ENCODE results near the gene ARHGAP18.

The ARHGAP18 gene

DNA sequence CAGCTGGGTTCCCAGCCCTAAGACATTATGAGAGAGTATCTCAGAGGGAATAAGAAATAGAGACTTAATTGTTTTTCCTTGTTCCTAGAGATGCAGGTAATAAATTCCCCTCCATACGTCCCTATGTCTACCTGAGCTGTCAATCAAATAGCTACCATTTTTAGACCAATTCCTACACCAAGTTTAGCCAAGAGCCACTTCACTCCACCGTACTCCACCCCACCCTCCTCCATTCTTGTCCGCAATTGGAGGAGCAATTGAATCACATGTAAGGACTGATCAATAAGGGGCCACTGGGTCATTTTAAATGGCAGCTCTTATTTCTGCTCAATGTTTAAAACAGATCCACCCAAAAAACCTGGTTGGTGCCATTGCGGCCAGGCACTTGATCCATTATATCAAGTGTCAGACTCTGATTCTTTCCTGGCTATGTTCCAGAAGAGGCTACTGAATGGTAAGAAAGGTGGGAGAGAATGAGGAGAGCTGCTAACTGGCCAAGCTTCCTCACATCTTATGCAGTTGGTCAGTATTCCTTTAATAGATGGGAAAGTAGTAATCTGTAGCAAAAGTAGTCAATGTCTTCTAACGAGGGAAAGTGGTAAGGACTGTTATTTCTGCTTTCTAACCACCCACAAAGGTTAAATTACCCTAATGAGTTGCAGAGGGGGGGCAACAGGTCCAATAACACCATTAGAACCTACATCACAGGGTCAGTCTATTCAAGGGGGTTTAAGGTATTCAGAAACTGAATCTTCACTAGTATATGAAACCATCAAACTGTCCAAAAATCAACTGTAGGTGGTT lies 34.1 kb downstream of the ARHGAP18 start:
- Histone ChIP-seq H3K4me1 (peaks cover 10 to 95% (median 41%) of the 10 kb centered on the region in 10 experiments; a peak in 17 of 20 replicates), H3K9ac (no peak overlapping the region), H4K20me1 (no peaks in the 10 kb centered on the region), H3K4me2 (peak overlapping the region in 2 of 11 experiments; percentile 67 to 84; a peak in 5 of 22 replicates), H3K4me3 (no peak overlapping the region), H3K27me3 (no peaks in the 10 kb centered on the region), H3K9me3 (replicated peaks in 1 of 11) (peaks cover 0 to 29% (median 2%) of the 10 kb centered on the region in 11 experiments; a peak in 13 of 22 replicates), H3K36me3 (peaks cover 0 to 54% (median 0%) of the 10 kb centered on the region in 11 experiments; a peak in 9 of 22 replicates), H3K27ac (no peak overlapping the region)
- no peak for TF ChIP-seq Cebpa-rat (IDR thresholded peaks at IDR 0.05)

DNA sequence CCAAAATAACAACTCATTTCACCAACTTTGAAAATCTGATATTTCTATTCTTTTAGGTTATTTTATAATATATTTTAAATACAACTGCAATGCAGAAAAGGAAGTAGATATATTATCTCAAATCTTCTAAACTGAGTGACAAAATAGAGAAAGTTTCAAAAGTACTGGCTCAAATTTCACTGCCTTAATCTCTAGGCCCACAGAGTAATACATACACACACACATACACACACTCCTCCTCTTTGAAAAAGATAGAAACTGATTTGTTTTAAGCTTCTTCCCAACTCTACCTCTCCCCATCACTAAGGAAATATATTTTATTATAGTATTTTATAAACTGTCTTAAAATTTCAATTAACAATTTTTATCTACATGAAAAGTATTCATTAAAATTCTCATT lies 36.2 kb downstream of the ARHGAP18 start:
- Histone ChIP-seq H3K4me1 (peaks cover 10 to 91% (median 32%) of the 10 kb centered on the region in 10 experiments; a peak in 17 of 20 replicates), H3K4me2 (peak overlapping the region in 6 of 11 experiments; percentile 36 to 84 (median 52); a peak in 10 of 22 replicates)

DNA sequence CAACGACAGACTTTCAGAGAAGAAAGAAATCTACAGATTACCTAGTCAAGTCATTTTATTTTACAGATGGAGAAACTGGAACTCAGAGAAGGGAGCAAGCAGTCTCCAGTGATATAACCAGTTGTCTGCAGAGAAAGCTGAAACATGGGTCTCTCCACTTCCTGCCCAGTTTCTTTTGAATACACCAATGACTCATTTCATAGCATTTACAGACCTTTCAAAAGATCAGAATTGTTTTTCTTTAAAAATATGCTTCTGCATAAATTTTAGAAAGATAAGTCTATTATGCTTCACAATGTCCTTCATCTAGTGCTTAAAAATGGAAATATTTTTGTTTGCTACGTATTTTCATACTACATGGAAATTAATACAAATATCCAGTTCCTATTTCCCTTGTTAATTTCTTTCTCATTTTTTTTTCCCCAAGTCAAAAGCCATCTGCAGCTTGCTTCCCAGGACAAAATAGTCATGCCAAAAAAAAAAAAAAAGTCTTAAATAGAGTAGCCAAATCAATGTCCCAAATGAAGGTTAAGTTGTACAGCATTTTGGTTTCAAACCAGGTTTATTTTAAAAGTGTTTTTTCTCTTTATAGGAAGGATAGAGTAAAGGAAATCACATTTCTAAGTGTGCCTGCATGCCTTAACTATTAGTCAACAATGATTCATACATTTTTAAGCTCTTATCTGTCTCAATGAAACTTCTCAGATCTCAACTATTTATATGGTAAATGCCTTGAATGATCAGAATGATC lies 36.9 kb downstream of the ARHGAP18 start:
- H3K4me1 ChIP-seq = peaks cover 10 to 93% (median 32%) of the 10 kb centered on the region in 10 experiments; a peak in 17 of 20 replicates
- peaks cover 0 to 23% (median 0%) of the 10 kb centered on the region in 11 experiments; a peak in 3 of 22 replicates for H3K9me3 ChIP-seq (replicated peaks in 1 of 11)
- peak overlapping the region; percentile 6 to 81 (median 51); a peak in 20 of 22 replicates for H3K27ac ChIP-seq
- H4K20me1 ChIP-seq = peaks cover 0 to 7% (median 0%) of the 10 kb centered on the region in 11 experiments; a peak in 2 of 22 replicates
- H3K27me3 ChIP-seq = no peaks in the 10 kb centered on the region
- peak overlapping the region in 9 of 11 experiments; percentile 21 to 84 (median 38); a peak in 17 of 22 replicates for H3K4me2 ChIP-seq
- peaks cover 0 to 40% (median 0%) of the 10 kb centered on the region in 11 experiments; a peak in 7 of 22 replicates for H3K36me3 ChIP-seq
- H3K9ac ChIP-seq = peak overlapping the region in 6 of 11 experiments; percentile 10 to 40 (median 22); a peak in 8 of 22 replicates
- no peak for TF ChIP-seq Cebpa-rat (IDR thresholded peaks at IDR 0.05)
- peak overlapping the region in 2 of 10 experiments; percentile 13 to 21; a peak in 2 of 20 replicates for H3K4me3 ChIP-seq

More for the DNA sequence above, 36.2 kb downstream of the ARHGAP18 start:
- Histone ChIP-seq H3K4me3 (no peak overlapping the region), H3K9me3 (replicated peaks in 1 of 11) (peaks cover 0 to 23% (median 0%) of the 10 kb centered on the region in 11 experiments; a peak in 3 of 22 replicates), H3K9ac (peak overlapping the region in 3 of 11 experiments; percentile 31 to 52 (median 40); a peak in 3 of 22 replicates), H3K36me3 (peaks cover 0 to 41% (median 0%) of the 10 kb centered on the region in 11 experiments; a peak in 7 of 22 replicates), H4K20me1 (peaks cover 0 to under 1% (median 0%) of the 10 kb centered on the region in 11 experiments; a peak in 2 of 22 replicates), H3K27ac (peak overlapping the region in 6 of 11 experiments; percentile 46 to 81 (median 60); a peak in 10 of 22 replicates), H3K27me3 (no peaks in the 10 kb centered on the region)
- no peak for TF ChIP-seq Cebpa-rat (IDR thresholded peaks at IDR 0.05)

DNA sequence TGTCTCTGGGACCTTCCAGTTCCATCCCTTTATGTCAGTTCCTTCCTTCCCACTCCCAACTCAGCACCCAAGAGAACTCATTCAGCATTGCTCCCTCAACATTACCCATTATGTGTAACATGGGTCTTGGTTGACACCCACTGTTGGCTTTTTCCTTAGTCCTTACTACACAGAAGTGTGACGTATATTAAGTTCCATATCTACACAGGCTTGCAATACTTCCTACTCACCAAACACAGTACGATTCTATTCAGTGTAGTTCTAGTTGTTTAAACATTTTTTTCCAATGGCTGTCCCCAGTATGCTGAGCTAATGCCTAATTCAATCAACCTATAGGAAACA lies 37.7 kb downstream of the ARHGAP18 start:
- peaks cover 0 to 23% (median 0%) of the 10 kb centered on the region in 11 experiments; a peak in 3 of 22 replicates for H3K9me3 ChIP-seq (replicated peaks in 1 of 11)
- peak overlapping the region in 6 of 11 experiments; percentile 10 to 40 (median 18); a peak in 5 of 22 replicates for H3K9ac ChIP-seq
- H3K27me3 ChIP-seq = no peaks in the 10 kb centered on the region
- peak overlapping the region in 10 of 11 experiments; percentile 21 to 84 (median 42); a peak in 19 of 22 replicates for H3K4me2 ChIP-seq
- H4K20me1 ChIP-seq = peaks cover 0 to 15% (median 0%) of the 10 kb centered on the region in 11 experiments; a peak in 2 of 22 replicates
- H3K36me3 ChIP-seq = peaks cover 0 to 41% (median 0%) of the 10 kb centered on the region in 11 experiments; a peak in 7 of 22 replicates
- H3K4me1 ChIP-seq = peaks cover 10 to 93% (median 32%) of the 10 kb centered on the region in 10 experiments; a peak in 17 of 20 replicates
- H3K27ac ChIP-seq = peak overlapping the region; percentile 6 to 81 (median 51); a peak in 20 of 22 replicates
- no peak for TF ChIP-seq Cebpa-rat (IDR thresholded peaks at IDR 0.05)
- peak overlapping the region in 1 of 10 experiments; percentile 13; a peak in 1 of 20 replicates for H3K4me3 ChIP-seq

DNA sequence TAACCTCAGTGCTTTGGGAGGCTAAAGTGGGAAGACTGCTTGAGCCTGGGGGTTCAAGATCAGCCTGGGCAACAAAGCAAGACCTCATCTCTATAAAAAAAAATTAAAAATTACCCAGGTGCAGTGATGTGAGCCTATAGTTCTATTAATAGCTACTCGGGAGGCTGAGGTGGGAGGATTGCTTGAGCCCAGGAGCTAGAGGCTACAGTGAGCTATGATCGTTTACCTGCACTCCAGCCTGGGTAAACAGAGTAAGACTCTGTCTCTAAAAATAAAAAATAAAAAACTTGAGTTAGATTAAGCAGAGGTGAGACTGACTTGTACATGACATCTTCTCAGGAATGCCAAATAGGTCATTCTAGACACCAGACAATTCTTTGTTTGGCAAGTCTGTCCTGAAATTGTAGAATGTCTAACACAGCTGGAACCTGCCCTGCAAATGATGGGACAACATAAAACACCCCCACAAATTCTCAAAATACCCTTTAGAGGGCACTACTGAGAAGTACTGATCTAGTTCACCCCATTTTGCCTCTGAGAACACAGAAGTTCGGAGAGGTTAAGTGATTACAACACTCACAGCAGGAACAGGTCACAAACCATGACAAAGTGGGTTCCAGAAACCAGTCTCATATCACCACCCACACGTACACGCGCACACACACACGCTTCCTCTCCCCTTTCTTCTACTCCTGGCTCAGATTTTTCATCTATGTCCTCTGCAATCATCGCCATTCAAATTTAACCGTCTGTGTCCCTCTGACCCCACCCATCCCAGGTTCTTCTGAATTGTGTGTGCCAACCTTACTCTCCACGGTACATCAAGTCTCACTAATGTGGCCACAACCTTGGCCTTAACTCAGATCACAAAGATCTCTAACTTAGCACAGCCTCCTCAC lies 38.3 kb downstream of the ARHGAP18 start:
- Histone ChIP-seq H3K9ac (peak overlapping the region in 3 of 11 experiments; percentile 23 to 38 (median 23); a peak in 3 of 22 replicates), H3K4me1 (peaks cover 10 to 94% (median 32%) of the 10 kb centered on the region in 10 experiments; a peak in 17 of 20 replicates), H3K4me2 (peak overlapping the region in 9 of 11 experiments; percentile 21 to 84 (median 47); a peak in 17 of 22 replicates), H3K27ac (peak overlapping the region in 10 of 11 experiments; percentile 6 to 81 (median 54); a peak in 19 of 22 replicates), H3K4me3 (no peak overlapping the region), H4K20me1 (peaks cover 0 to 21% (median 0%) of the 10 kb centered on the region in 11 experiments; a peak in 2 of 22 replicates), H3K36me3 (peaks cover 0 to 36% (median 0%) of the 10 kb centered on the region in 11 experiments; a peak in 7 of 22 replicates), H3K9me3 (replicated peaks in 1 of 11) (peaks cover 0 to 17% (median 0%) of the 10 kb centered on the region in 11 experiments; a peak in 2 of 22 replicates), H3K27me3 (no peaks in the 10 kb centered on the region)
- TF ChIP-seq Cebpa-rat (IDR thresholded peaks at IDR 0.05) = no peak

DNA sequence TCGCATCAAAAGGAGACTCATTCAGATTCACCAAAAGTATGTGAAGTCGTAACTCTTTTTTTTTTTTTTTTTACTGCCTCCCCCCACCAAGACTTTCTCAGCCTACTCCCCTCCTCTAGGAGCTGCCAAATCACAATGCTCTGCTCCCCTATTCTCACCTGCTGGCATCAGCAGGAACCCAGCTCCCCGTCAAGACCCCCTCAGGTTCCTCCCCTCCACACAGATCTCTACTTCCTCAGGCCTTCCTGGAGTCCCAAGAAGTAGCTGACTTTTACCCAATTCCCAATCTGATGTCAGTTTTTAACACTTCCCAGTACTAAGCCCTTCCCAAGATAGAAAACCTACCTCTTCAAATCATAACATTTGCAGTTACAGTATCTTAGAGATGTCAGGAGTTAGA lies 39.3 kb downstream of the ARHGAP18 start:
- peaks cover 0 to 8% (median 0%) of the 10 kb centered on the region in 11 experiments; a peak in 2 of 22 replicates for H3K9me3 ChIP-seq (replicated peaks in 1 of 11)
- TF ChIP-seq Cebpa-rat (IDR thresholded peaks at IDR 0.05) = no peak
- H3K27ac ChIP-seq = peak overlapping the region in 3 of 11 experiments; percentile 15 to 81 (median 25); a peak in 4 of 22 replicates
- peaks cover 0 to 33% (median 0%) of the 10 kb centered on the region in 11 experiments; a peak in 7 of 22 replicates for H3K36me3 ChIP-seq
- peak overlapping the region in 3 of 11 experiments; percentile 36 to 84 (median 67); a peak in 6 of 22 replicates for H3K4me2 ChIP-seq
- no peak overlapping the region for H3K4me3 ChIP-seq
- H3K9ac ChIP-seq = 0 out of 22 replicates have a peak overlapping the region, but pooled peaks of 1 of the 11 experiments have one; percentile 14
- H4K20me1 ChIP-seq = peaks cover 0 to 32% (median 0%) of the 10 kb centered on the region in 11 experiments; a peak in 6 of 22 replicates
- H3K27me3 ChIP-seq = no peaks in the 10 kb centered on the region
- peaks cover 10 to 85% (median 32%) of the 10 kb centered on the region in 10 experiments; a peak in 17 of 20 replicates for H3K4me1 ChIP-seq

DNA sequence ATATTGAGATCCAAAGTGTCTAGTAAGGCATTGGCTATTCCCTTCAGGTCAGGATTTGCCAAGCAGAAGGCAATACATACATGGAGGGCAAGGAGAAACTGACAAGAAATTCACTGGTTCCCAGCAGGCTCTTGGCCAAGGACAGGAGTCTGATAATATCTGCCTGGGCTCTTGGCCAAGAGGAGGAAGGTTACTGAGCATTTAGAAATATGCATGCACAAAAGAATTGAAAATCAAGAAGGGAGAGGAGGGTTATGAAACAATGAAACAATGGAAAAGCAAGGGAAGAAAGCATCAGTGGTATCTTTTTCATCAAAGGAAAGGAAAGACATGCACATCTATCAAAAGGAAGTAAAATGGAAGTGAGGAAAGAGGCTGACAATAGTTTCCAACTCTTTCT lies 42.4 kb downstream of the ARHGAP18 start:
- no peaks in the 10 kb centered on the region for H3K27me3 ChIP-seq
- peaks cover 0 to 62% (median 0%) of the 10 kb centered on the region in 11 experiments; a peak in 6 of 22 replicates for H4K20me1 ChIP-seq
- peak overlapping the region in 2 of 11 experiments; percentile 28 to 40; a peak in 5 of 22 replicates for H3K4me2 ChIP-seq
- no peak overlapping the region for H3K9ac ChIP-seq
- peaks cover 4 to 81% (median 14%) of the 10 kb centered on the region in 10 experiments; a peak in 17 of 20 replicates for H3K4me1 ChIP-seq
- peaks cover 0 to 45% (median 0%) of the 10 kb centered on the region in 11 experiments; a peak in 5 of 22 replicates for H3K36me3 ChIP-seq
- TF ChIP-seq Cebpa-rat (IDR thresholded peaks at IDR 0.05) = no peak
- H3K27ac ChIP-seq = no peak overlapping the region
- H3K9me3 ChIP-seq (replicated peaks in 1 of 11) = peaks cover 0 to 5% (median 0%) of the 10 kb centered on the region in 11 experiments; a peak in 1 of 22 replicates
- H3K4me3 ChIP-seq = no peak overlapping the region

Measured in BLaER1 treated with 17β-estradiol and CSF1 and Interleukin-3, amounts not matched to agents 10 nM and 100 nM (cell line).